Measurements from ENCODE around the gene PVRIG. TPM values are rescaled to one million over a fixed set of nuclear protein-coding genes. Genes with fewer than 3 reads are reported as not detected.

Gene PVRIG
- total and polyA plus RNA-seq, 2 of the 8 experiments (the other 6 are each of a cell fraction or from before 2014, with no cell fraction given), result 0.15 TPM; not detected in 1

- Histone ChIP-seq H3K9me3 (ENCODE audit: insufficient read depth in 2 of 2, low read depth in 1 of 2, low read length in 1 of 2) (peaks cover 0 to 5% of the 10 kb centered on the region in 2 experiments; a peak in 1 of 4 replicates), H2BK20ac (ENCODE audit: low read length) (no peak overlapping the region), H3K4me2 (ENCODE audit: insufficient read depth in 1 of 2, low read depth in 2 of 2, low read length in 2 of 2) (peak overlapping the region; percentile 84 to 90), H2BK120ac (replicated peaks; ENCODE audit: low read depth, low read length) (no peak overlapping the region), H3K23ac (ENCODE audit: insufficient read length) (no peak overlapping the region), H3K23me2 (ENCODE audit: low read depth, low read length) (peaks cover 8% of the 10 kb centered on the region), H2AFZ (ENCODE audit: low read length) (no peak overlapping the region), H4K8ac (ENCODE audit: extremely low read depth, insufficient read depth, low read length) (no peak overlapping the region; the same call in 1 of the 2 replicates), H4K91ac (replicated peaks; ENCODE audit: insufficient read length, low read length) (peak overlapping the region; percentile 81), H3K27ac (ENCODE audit: low read depth, low read length) (no peak overlapping the region), H3K79me2 (ENCODE audit: control insufficient read depth in 1 of 2, insufficient read depth in 2 of 2, low read length in 2 of 2) (peaks cover 0 to 7% of the 10 kb centered on the region in 2 experiments; a peak in 2 of 4 replicates), H3K4ac (replicated peaks; ENCODE audit: insufficient read length, low read depth, low read length) (peak overlapping the region; percentile 12), H3K14ac (ENCODE audit: insufficient read length) (no peak overlapping the region), H3K56ac (replicated peaks; ENCODE audit: insufficient read length, low read depth, low read length) (no peak overlapping the region), H3K9ac (replicated peaks in 1 of 4; ENCODE audit: extremely low read depth in 1 of 4, low read depth in 3 of 4, low read length in 3 of 4) (peak overlapping the region in 1 of 4 experiments; percentile 89; a peak in 1 of 7 replicates), H3K4me1 (replicated peaks in 1 of 4; ENCODE audit: control insufficient read depth in 3 of 4, insufficient read depth in 4 of 4, low read length in 3 of 4) (peaks cover 0 to 10% (median 8%) of the 10 kb centered on the region in 4 experiments; a peak in 6 of 7 replicates), H2BK12ac (ENCODE audit: low read depth, low read length) (no peak overlapping the region), H4K5ac (ENCODE audit: insufficient read length, low read depth, low read length) (no peak overlapping the region), H3K36me3 (ENCODE audit: control insufficient read depth in 2 of 4, insufficient read depth in 4 of 4, low read length in 3 of 4) (peaks cover 0 to 8% (median 1%) of the 10 kb centered on the region in 4 experiments; a peak in 3 of 8 replicates), H2BK15ac (ENCODE audit: low read length) (no peak overlapping the region; the same call in 1 of the 2 replicates), H2BK5ac (ENCODE audit: low read depth, low read length) (no peak overlapping the region), H2AK5ac (ENCODE audit: low read depth, low read length) (no peak overlapping the region), H3K79me1 (ENCODE audit: low read depth, low read length) (no peaks in the 10 kb centered on the region; the same call in 1 of the 2 replicates), H4K20me1 (replicated peaks in 1 of 2; ENCODE audit: control insufficient read depth in 1 of 2, insufficient read depth in 2 of 2, low read length in 2 of 2) (peaks cover 0 to 16% of the 10 kb centered on the region in 2 experiments), H3K27me3 (replicated peaks in 1 of 4; ENCODE audit: control insufficient read depth in 3 of 4, extremely low read depth in 1 of 4, insufficient read depth in 3 of 4, low read length in 3 of 4) (peaks cover 0 to 13% (median 9%) of the 10 kb centered on the region in 4 experiments; a peak in 6 of 7 replicates), H3K4me3 (ENCODE audit: extremely low read depth in 1 of 4, insufficient read depth in 2 of 4, low read depth in 3 of 4, low read length in 4 of 4) (peak overlapping the region; percentile 91 to 97 (median 96)), H3K18ac (ENCODE audit: extremely low read depth, low read length) (peak overlapping the region; percentile 83)
- no peak for FAIRE-seq
- no peak for DNase-seq (ENCODE audit: low read depth in 1 of 2, low spot score in 2 of 2)
- ChIA-PET CTCF (ENCODE audit: partially characterized antibody) (interaction anchor here (0.9 to 1.8 kb wide), 5 partner anchors 11 to 47 kb away, joined by 3 to 6 read pairs (median 4); no protein-coding TSS in a partner anchor), POLR2A (ENCODE audit: partially characterized antibody) (interaction anchor here (0.6 to 4.9 kb wide), 14 partner anchors 10 to 253 kb away, joined by 3 to 39 read pairs (median 3); partner anchors contain the start of genes AP4M1, GAL3ST4, LAMTOR4 and MCM7)
- TF ChIP-seq ZNF274 (IDR thresholded peaks at IDR 0.05; ENCODE audit: borderline replicate concordance, extremely low read depth, low read length) (no peak), TCF12 (IDR thresholded peaks at IDR 0.05; ENCODE audit: low read depth, low read length) (no peak), CHD2 (IDR thresholded peaks at IDR 0.05; ENCODE audit: low read length) (no peak), SRF (IDR thresholded peaks at IDR 0.05; ENCODE audit: low read depth, low read length) (no peak), CBX8 (IDR thresholded peaks at IDR 0.05; ENCODE audit: borderline replicate concordance, low read depth, low read length) (no peak)
- TF ChIP-seq, protein P1, sequence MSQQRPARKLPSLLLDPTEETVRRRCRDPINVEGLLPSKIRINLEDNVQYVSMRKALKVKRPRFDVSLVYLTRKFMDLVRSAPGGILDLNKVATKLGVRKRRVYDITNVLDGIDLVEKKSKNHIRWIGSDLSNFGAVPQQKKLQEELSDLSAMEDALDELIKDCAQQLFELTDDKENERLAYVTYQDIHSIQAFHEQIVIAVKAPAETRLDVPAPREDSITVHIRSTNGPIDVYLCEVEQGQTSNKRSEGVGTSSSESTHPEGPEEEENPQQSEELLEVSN (IDR thresholded peaks at IDR 0.05), result no peak
- WGBS, 2 experiments (ENCODE audit: extremely low coverage in 1 of 2, insufficient coverage in 1 of 2, insufficient read length in 1 of 2, insufficient replicate concordance in 2 of 2, low coverage in 1 of 2, low lambda C conversion rate in 2 of 2, missing lambda C conversion rate in 1 of 2), result 57% methylated on average over 12 of the region's 14 CpGs; no CpG with 5 or more reads in 1 of the 2 experiments
Observed at GRCh38 chr7:100176096-100177044, 43.4 kb upstream of the PVRIG start.
